Mesenchymal stem cell (in vitro differentiated cells and primary cell): Measurements from ENCODE around the gene DDX27.

Experiments used
- DNase-seq: peaks from one replicate; pipeline ENCODE4 v3.0.0-alpha.2; 2013
- H2AFZ ChIP-seq: one replicate; pipeline ENCODE4 v1.6.1; 2013; ENCODE audit warnings: low read depth, mild to moderate bottlenecking, control low read depth, inconsistent platforms, low read length, moderate library complexity
- H2AK5ac ChIP-seq: 2 replicates; pipeline ENCODE4 v1.6.1; 2013; ENCODE audit warnings: low read length, moderate library complexity, mild to moderate bottlenecking, inconsistent platforms; ENCODE audit not compliant: severe bottlenecking
- H2BK120ac ChIP-seq: one replicate; pipeline ENCODE4 v1.6.1; 2013; ENCODE audit warnings: low read depth, mild to moderate bottlenecking, inconsistent platforms, low read length, moderate library complexity
- H2BK12ac ChIP-seq, 2 experiments: one replicate each; pipeline ENCODE4 v1.6.1; 2013; ENCODE audit warnings: inconsistent platforms in 2 of 2, low read length in 2 of 2, mild to moderate bottlenecking in 2 of 2, moderate library complexity in 2 of 2, control low read depth in 1 of 2
- H2BK15ac ChIP-seq: one replicate; pipeline ENCODE4 v1.6.1; 2013; ENCODE audit warnings: mild to moderate bottlenecking, low read depth, inconsistent platforms; ENCODE audit not compliant: poor library complexity, severe bottlenecking
- H2BK5ac ChIP-seq: 2 replicates; pipeline ENCODE4 v1.6.1; 2013; ENCODE audit warnings: low read depth, mild to moderate bottlenecking, low read length, control low read depth, inconsistent platforms; ENCODE audit not compliant: poor library complexity, severe bottlenecking
- H3K14ac ChIP-seq, 2 experiments: one replicate each; pipeline ENCODE4 v1.6.1; 2013; ENCODE audit warnings: inconsistent platforms in 2 of 2, low read length in 2 of 2, control low read depth in 1 of 2, mild to moderate bottlenecking in 1 of 2, moderate library complexity in 1 of 2
- H3K18ac ChIP-seq, 2 experiments: one replicate each; pipeline ENCODE4 v1.6.1; 2013; ENCODE audit warnings: inconsistent platforms in 2 of 2, low read length in 2 of 2, control low read depth in 1 of 2, low read depth in 1 of 2, mild to moderate bottlenecking in 1 of 2
- H3K23ac ChIP-seq, 2 experiments: one replicate each; pipeline ENCODE4 v1.6.1; 2013; ENCODE audit warnings: inconsistent platforms in 2 of 2, low read length in 2 of 2, mild to moderate bottlenecking in 2 of 2, moderate library complexity in 2 of 2, control low read depth in 1 of 2
- H3K27ac ChIP-seq: 2 replicates; pipeline ENCODE4 v1.5.1; 2013; ENCODE audit warnings: mild to moderate bottlenecking, moderate library complexity, low read length, control low read depth, inconsistent platforms; ENCODE audit not compliant: poor library complexity, severe bottlenecking
- H3K27me3 ChIP-seq, 2 experiments: 2 replicates each; pipeline versions ENCODE4 v1.6.1 to v1.7.0; 2013; ENCODE audit warnings: low read length in 2 of 2, mild to moderate bottlenecking in 2 of 2, moderate library complexity in 2 of 2, control low read depth in 1 of 2, inconsistent platforms in 1 of 2; ENCODE audit not compliant: control insufficient read depth in 1 of 2, insufficient read depth in 1 of 2
- H3K36me3 ChIP-seq, 2 experiments: 2 replicates each; pipeline versions ENCODE4 v1.6.1 to v1.7.0; 2013; ENCODE audit warnings: low read length in 2 of 2, control low read depth in 1 of 2, inconsistent platforms in 1 of 2, low read depth in 1 of 2, mild to moderate bottlenecking in 1 of 2; ENCODE audit not compliant: insufficient read depth in 2 of 2, control insufficient read depth in 1 of 2
- H3K4ac ChIP-seq, 2 experiments: one replicate each; pipeline ENCODE4 v1.6.1; 2013; ENCODE audit warnings: inconsistent platforms in 2 of 2, low read length in 2 of 2, mild to moderate bottlenecking in 2 of 2, moderate library complexity in 2 of 2, control low read depth in 1 of 2, low read depth in 1 of 2
- H3K4me1 ChIP-seq: 2 replicates; pipeline ENCODE4 v1.6.1; 2013; ENCODE audit warnings: low read depth, low read length, control low read depth; ENCODE audit not compliant: control insufficient read depth, insufficient read depth
- H3K4me2 ChIP-seq: 2 replicates; pipeline ENCODE4 v1.6.1; 2013; ENCODE audit warnings: low read length, mild to moderate bottlenecking, inconsistent platforms; ENCODE audit not compliant: poor library complexity, severe bottlenecking
- H3K4me3 ChIP-seq, 2 experiments: 2 replicates each; pipeline versions ENCODE4 v1.5.1 to v1.7.0; 2013; ENCODE audit warnings: low read length in 2 of 2, mild to moderate bottlenecking in 2 of 2, control low read depth in 1 of 2, low read depth in 1 of 2; ENCODE audit not compliant: insufficient read depth in 1 of 2
- H3K79me1 ChIP-seq: replicated peaks from 2 replicates; pipeline ENCODE4 v1.6.1; 2013; ENCODE audit warnings: mild to moderate bottlenecking, control low read depth, low read length, inconsistent platforms; ENCODE audit not compliant: poor library complexity, severe bottlenecking
- H3K9ac ChIP-seq: 2 replicates; pipeline ENCODE4 v1.7.0; 2013; ENCODE audit warnings: mild to moderate bottlenecking, low read length, moderate library complexity
- H3K9me3 ChIP-seq: 2 replicates; pipeline ENCODE4 v1.7.0; 2013; ENCODE audit warnings: mild to moderate bottlenecking, low read length; ENCODE audit not compliant: control insufficient read depth
- H4K8ac ChIP-seq: one replicate; pipeline ENCODE4 v1.6.1; 2013; ENCODE audit warnings: inconsistent platforms, mild to moderate bottlenecking, low read length, moderate library complexity
- H4K91ac ChIP-seq: one replicate; pipeline ENCODE4 v1.6.1; 2013; ENCODE audit warnings: mild to moderate bottlenecking, low read length, inconsistent platforms
- WGBS: methylation state at CpG from one replicate; pipeline ENCODE4 v1.1.7; 2013; ENCODE audit warnings: mixed read lengths; 5-methylcytosine and 5-hydroxymethylcytosine counted together

The DDX27 gene

GRCh38 chr20:49277786-49278035 lies 58.5 kb downstream of the DDX27 start:
- Histone ChIP-seq H4K8ac (peak overlapping the region; percentile 14), H3K4ac (peak overlapping the region; percentile 84 to 94), H3K79me1 (peaks cover 3% of the 10 kb centered on the region), H2BK5ac (peak overlapping the region; percentile 95), H3K27ac (no peak overlapping the region), H3K4me1 (peaks cover 12% of the 10 kb centered on the region), H3K4me3 (peak overlapping the region; percentile 84 to 99), H3K36me3 (peaks cover 27 to 65% of the 10 kb centered on the region in 2 experiments), H2BK12ac (peak overlapping the region; percentile 4 to 89), H2AK5ac (no peak overlapping the region), H2BK15ac (peak overlapping the region; percentile 58), H3K9me3 (peaks cover 13% of the 10 kb centered on the region), H3K27me3 (no peaks in the 10 kb centered on the region), H4K91ac (peak overlapping the region; percentile 91), H2AFZ (no peak overlapping the region), H3K14ac (peak overlapping the region in 1 of 2 experiments; percentile 100), H3K23ac (peak overlapping the region in 1 of 2 experiments; percentile 100), H3K9ac (peak overlapping the region; percentile 99), H3K4me2 (peak overlapping the region; percentile 95), H2BK120ac (peak overlapping the region; percentile 76), H3K18ac (peak overlapping the region; percentile 40 to 99)
- 0% methylated on average over 13 of the region's 22 CpGs for WGBS
- DNase-seq = no peak

GRCh38 chr20:49278036-49278817 lies 59.0 kb downstream of the DDX27 start, which contains the start of gene ZNFX1:
Gene ZNFX1, minus strand, starts transcription at chr20:49278057. Its CDS starts 2,218 bp downstream, at chr20:49275839.
- H3K14ac ChIP-seq = peak within 1 kb of the TSS in 1 of 2 experiments; percentile 100
- H2BK5ac ChIP-seq = peak within 1 kb of the TSS; percentile 95
- peaks cover 29 to 65% of the 10 kb centered on the region in 2 experiments for H3K36me3 ChIP-seq
- H3K4me1 ChIP-seq = peaks cover 13% of the 10 kb centered on the region
- H3K79me1 ChIP-seq = peaks cover 3% of the 10 kb centered on the region
- peak within 1 kb of the TSS; percentile 88 to 94 for H3K4ac ChIP-seq
- DNase-seq = peak; percentile 98
- H2AFZ ChIP-seq = peak within 1 kb of the TSS; percentile 72
- peak within 1 kb of the TSS; percentile 99 for H3K9ac ChIP-seq
- peak within 1 kb of the TSS; percentile 95 for H2BK120ac ChIP-seq
- peak within 1 kb of the TSS; percentile 91 for H4K91ac ChIP-seq
- H3K4me3 ChIP-seq = peak within 1 kb of the TSS; percentile 84 to 99
- H3K18ac ChIP-seq = peak within 1 kb of the TSS; percentile 98 to 99
- peak within 1 kb of the TSS; percentile 95 for H3K4me2 ChIP-seq
- H3K23ac ChIP-seq = peak within 1 kb of the TSS in 1 of 2 experiments; percentile 100
- peak within 1 kb of the TSS; percentile 56 for H4K8ac ChIP-seq
- WGBS = under 1% methylated on average over 61 of the region's 80 CpGs
- no peaks in the 10 kb centered on the region for H3K27me3 ChIP-seq
- H2BK12ac ChIP-seq = peak within 1 kb of the TSS; percentile 4 to 89
- H2AK5ac ChIP-seq = peak within 1 kb of the TSS; percentile 89
- H2BK15ac ChIP-seq = peak within 1 kb of the TSS; percentile 98
- H3K27ac ChIP-seq = peak within 1 kb of the TSS; percentile 85
- H3K9me3 ChIP-seq = peaks cover 13% of the 10 kb centered on the region

- 0% methylated on average over 29 of the region's 33 CpGs for WGBS
- no peak overlapping the region for H2BK5ac ChIP-seq
- peaks cover 15% of the 10 kb centered on the region for H3K4me1 ChIP-seq
- peak overlapping the region; percentile 38 for H3K4me2 ChIP-seq
- no peak overlapping the region for H2AFZ ChIP-seq
- peak overlapping the region; percentile 99 for H3K9ac ChIP-seq
- H3K23ac ChIP-seq = peak overlapping the region in 1 of 2 experiments; percentile 89
- H3K36me3 ChIP-seq = peaks cover 29 to 65% of the 10 kb centered on the region in 2 experiments
- H3K14ac ChIP-seq = peak overlapping the region in 1 of 2 experiments; percentile 8
- peak; percentile 33 for DNase-seq
- H3K79me1 ChIP-seq = no peaks in the 10 kb centered on the region
- H4K8ac ChIP-seq = peak overlapping the region; percentile 16
- no peak overlapping the region for H2BK12ac ChIP-seq
- peak overlapping the region; percentile 89 for H2AK5ac ChIP-seq
- no peak overlapping the region for H4K91ac ChIP-seq
- H3K27ac ChIP-seq = peak overlapping the region; percentile 85
- no peak overlapping the region for H2BK15ac ChIP-seq
- H3K18ac ChIP-seq = peak overlapping the region; percentile 65 to 92
- H3K27me3 ChIP-seq = no peaks in the 10 kb centered on the region
- peak overlapping the region; percentile 77 to 99 for H3K4me3 ChIP-seq
- peaks cover 13% of the 10 kb centered on the region for H3K9me3 ChIP-seq
- no peak overlapping the region for H2BK120ac ChIP-seq
- H3K4ac ChIP-seq = peak overlapping the region; percentile 55 to 75
These were observed 59.8 kb downstream of the DDX27 start for GRCh38 chr20:49278818-49279676.
